Endothelial cell of umbilical vein (primary cell): ENCODE measurements around the gene SLC6A7.

ENCODE experiments used
- EZH2 ChIP-seq: IDR thresholded peaks from 2 replicates; pipeline ENCODE4 v1.6.1; 2012; ENCODE audit warnings: borderline replicate concordance, low read depth, mild to moderate bottlenecking, moderate library complexity, low read length, inconsistent platforms; ENCODE audit not compliant: severe bottlenecking
- JUN ChIP-seq: IDR thresholded peaks from 2 replicates; pipeline ENCODE4 v1.6.1; 2011; ENCODE audit warnings: borderline replicate concordance, low read depth; ENCODE audit not compliant: insufficient read length, insufficient read depth
- POLR2A ChIP-seq: IDR thresholded peaks from 2 replicates; pipeline ENCODE4 v1.6.1; 2012; ENCODE audit warnings: low read depth, mild to moderate bottlenecking, control low read depth, low read length
- TF ChIP-seq, protein P1 (sequence below), 2 donors: IDR thresholded peaks; 1 replicate in 1 of 2; 2 replicates in 1 of 2; pipeline ENCODE4 v1.5.1; 2011; ENCODE audit warnings: low read length in 2 of 2, mild to moderate bottlenecking in 2 of 2, moderate library complexity in 2 of 2, control low read depth in 1 of 2, inconsistent platforms in 1 of 2, low read depth in 1 of 2; ENCODE audit not compliant: insufficient read depth in 1 of 2; ENCODE audit errors: extremely low read depth in 1 of 2

DNA sequence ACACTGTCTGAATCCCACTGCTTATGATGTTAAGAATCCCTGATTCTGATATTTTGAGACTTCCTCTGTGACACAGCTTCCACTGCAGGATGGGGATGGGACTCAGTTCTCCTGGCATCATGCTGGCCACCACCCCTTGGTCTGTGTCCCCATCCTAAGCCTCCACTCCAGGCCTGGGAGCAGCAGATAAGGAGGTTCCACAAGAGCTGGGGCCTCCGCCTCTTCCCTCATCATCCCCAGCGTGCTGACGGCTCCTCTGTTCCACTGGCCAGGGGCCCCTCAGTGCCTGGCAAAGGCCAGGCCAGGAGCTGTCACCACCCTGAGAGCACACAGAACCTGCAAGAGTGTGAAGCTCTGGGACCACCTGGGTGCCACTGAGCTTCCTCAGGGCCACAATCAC lies 59.1 kb downstream of the SLC6A7 start:
- TF ChIP-seq EZH2 (no peak), JUN (no peak), POLR2A (no peak)
- TF ChIP-seq, protein P1, sequence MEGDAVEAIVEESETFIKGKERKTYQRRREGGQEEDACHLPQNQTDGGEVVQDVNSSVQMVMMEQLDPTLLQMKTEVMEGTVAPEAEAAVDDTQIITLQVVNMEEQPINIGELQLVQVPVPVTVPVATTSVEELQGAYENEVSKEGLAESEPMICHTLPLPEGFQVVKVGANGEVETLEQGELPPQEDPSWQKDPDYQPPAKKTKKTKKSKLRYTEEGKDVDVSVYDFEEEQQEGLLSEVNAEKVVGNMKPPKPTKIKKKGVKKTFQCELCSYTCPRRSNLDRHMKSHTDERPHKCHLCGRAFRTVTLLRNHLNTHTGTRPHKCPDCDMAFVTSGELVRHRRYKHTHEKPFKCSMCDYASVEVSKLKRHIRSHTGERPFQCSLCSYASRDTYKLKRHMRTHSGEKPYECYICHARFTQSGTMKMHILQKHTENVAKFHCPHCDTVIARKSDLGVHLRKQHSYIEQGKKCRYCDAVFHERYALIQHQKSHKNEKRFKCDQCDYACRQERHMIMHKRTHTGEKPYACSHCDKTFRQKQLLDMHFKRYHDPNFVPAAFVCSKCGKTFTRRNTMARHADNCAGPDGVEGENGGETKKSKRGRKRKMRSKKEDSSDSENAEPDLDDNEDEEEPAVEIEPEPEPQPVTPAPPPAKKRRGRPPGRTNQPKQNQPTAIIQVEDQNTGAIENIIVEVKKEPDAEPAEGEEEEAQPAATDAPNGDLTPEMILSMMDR (IDR thresholded peaks at IDR 0.05; ENCODE audit: extremely low read depth in 1 of 2, insufficient read depth in 1 of 2, low read depth in 1 of 2, low read length in 2 of 2), result no peak
